Ishikawa (cell line): ENCODE results near the gene SLC25A26.

Experiments used
- CEBPB ChIP-seq: IDR thresholded peaks from 2 replicates; pipeline ENCODE4 v1.6.1; 2012
- CREB1 ChIP-seq: IDR thresholded peaks from 2 replicates; pipeline ENCODE4 v1.6.1; 2012; ENCODE audit warnings: low read depth
- EGR1 ChIP-seq: IDR thresholded peaks from 2 replicates; pipeline ENCODE4 v1.6.1; 2012
- EP300 ChIP-seq: IDR thresholded peaks from 2 replicates; pipeline ENCODE4 v1.6.1; 2012; ENCODE audit warnings: borderline replicate concordance
- FOXM1 ChIP-seq: IDR thresholded peaks from 2 replicates; pipeline ENCODE4 v1.6.1; 2012; ENCODE audit warnings: low read depth, borderline replicate concordance
- NFIC ChIP-seq: IDR thresholded peaks from 2 replicates; pipeline ENCODE4 v1.6.1; 2012
- RAD21 ChIP-seq: IDR thresholded peaks from 2 replicates; pipeline ENCODE4 v1.6.1; 2012; ENCODE audit warnings: low read depth
- REST ChIP-seq: IDR thresholded peaks from 2 replicates; pipeline ENCODE4 v1.6.1; 2012; ENCODE audit warnings: low read depth, mild to moderate bottlenecking
- TAF1 ChIP-seq: IDR thresholded peaks from 2 replicates; pipeline ENCODE4 v1.6.1; 2012; ENCODE audit warnings: low read depth, mild to moderate bottlenecking
- TCF12 ChIP-seq: IDR thresholded peaks from 2 replicates; pipeline ENCODE4 v1.6.1; 2012; ENCODE audit warnings: low read depth
- TEAD4 ChIP-seq: IDR thresholded peaks from 2 replicates; pipeline ENCODE4 v1.6.1; 2012
- USF1 ChIP-seq: IDR thresholded peaks from 2 replicates; pipeline ENCODE4 v1.6.1; 2012
- YY1 ChIP-seq: IDR thresholded peaks from 2 replicates; pipeline ENCODE4 v1.6.1; 2012; ENCODE audit warnings: low read depth
- ZBTB7A ChIP-seq: IDR thresholded peaks from 2 replicates; pipeline ENCODE4 v1.6.1; 2012; ENCODE audit warnings: low read depth
- TF ChIP-seq, protein P1 (sequence below): IDR thresholded peaks from 2 replicates; pipeline ENCODE4 v1.6.1; 2012

The SLC25A26 gene

GRCh38 chr3:66365080-66365479 is 144.3 kb downstream of the SLC25A26 start:
- TF ChIP-seq REST (no peak), EP300 (no peak), TAF1 (no peak), RAD21 (no peak), YY1 (no peak), CEBPB (no peak), CREB1 (no peak), USF1 (no peak), FOXM1 (no peak), NFIC (no peak), EGR1 (no peak), TCF12 (no peak), TEAD4 (no peak), ZBTB7A (no peak)
- TF ChIP-seq, protein P1, sequence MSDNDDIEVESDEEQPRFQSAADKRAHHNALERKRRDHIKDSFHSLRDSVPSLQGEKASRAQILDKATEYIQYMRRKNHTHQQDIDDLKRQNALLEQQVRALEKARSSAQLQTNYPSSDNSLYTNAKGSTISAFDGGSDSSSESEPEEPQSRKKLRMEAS: no peak

GRCh38 chr3:66366747-66367146 is 145.9 kb downstream of the SLC25A26 start:
- TF ChIP-seq EGR1 (no peak), EP300 (no peak), CEBPB (no peak), RAD21 (no peak), REST (no peak), TEAD4 (no peak), USF1 (no peak), TCF12 (no peak), YY1 (no peak)
- TF ChIP-seq, protein P1: no peak

GRCh38 chr3:66367979-66368378 is 147.2 kb downstream of the SLC25A26 start:
- TF ChIP-seq ZBTB7A: no peak
- TF ChIP-seq EP300: no peak
- no peak for TF ChIP-seq TEAD4
- TF ChIP-seq CREB1: no peak
- TF ChIP-seq, protein P1: no peak
- no peak for TF ChIP-seq CEBPB
- no peak for TF ChIP-seq TCF12
- no peak for TF ChIP-seq FOXM1
- TF ChIP-seq NFIC: no peak
- TF ChIP-seq EGR1: no peak
- TF ChIP-seq YY1: no peak
- no peak for TF ChIP-seq RAD21
- TF ChIP-seq TAF1: no peak
- no peak for TF ChIP-seq USF1

DNA sequence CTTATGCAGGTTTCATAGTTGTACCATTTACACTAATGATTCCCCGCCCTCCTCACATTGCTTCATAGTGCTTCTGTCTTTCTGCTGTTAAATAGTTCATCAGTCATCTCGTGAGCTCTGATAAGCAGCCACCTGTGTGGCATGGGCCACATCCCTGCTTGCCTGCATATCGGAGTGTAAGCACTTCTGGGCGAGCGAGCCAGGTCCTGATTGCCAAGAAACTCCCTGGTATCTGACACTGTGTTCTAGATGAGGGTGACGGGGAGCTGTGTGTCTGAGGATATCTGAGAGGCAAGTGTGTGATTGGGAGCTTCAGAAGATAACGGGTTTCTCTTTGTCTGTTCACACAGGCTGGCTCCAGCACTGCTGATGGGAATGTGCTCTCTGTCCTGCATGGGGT is 149.4 kb downstream of the SLC25A26 start:
- TF ChIP-seq EP300: no peak
- TF ChIP-seq USF1: no peak
- no peak for TF ChIP-seq TCF12
- no peak for TF ChIP-seq CREB1
- no peak for TF ChIP-seq NFIC
- no peak for TF ChIP-seq CEBPB
- TF ChIP-seq TEAD4: no peak
- no peak for TF ChIP-seq REST
- TF ChIP-seq RAD21: no peak
- no peak for TF ChIP-seq EGR1
